AG20443 (cell line): ENCODE measurements around the gene IFRD1.
"Not testable (repeated sequence)": the region's sequence is repeated elsewhere in the genome, so short reads cannot be mapped to it uniquely, and the experiment has no call there.

Source experiments
- DNase-seq: peaks from one replicate; pipeline ENCODE4 v3.0.0; 2012; ENCODE audit warnings: low spot score, mixed read lengths

IFRD1 gene

DNA sequence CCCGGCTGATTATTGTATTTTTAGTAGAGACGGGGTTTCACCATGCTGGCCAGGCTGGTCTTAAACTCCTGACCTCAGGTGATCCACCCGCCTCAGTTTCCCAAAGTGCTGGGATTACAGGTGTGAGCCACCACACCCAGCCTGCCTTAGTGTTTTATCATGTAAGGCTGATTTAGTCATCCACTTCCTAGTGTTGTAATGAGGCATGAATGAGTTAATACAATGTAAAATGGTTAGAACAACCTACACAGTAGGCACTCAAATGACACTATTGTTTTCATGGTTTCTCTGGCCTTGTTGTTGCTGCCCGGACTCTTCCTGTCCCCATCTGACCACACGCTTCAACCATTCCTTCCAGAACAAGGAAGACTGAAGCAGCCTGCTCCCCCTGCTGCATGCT, 66.2 kb downstream of the IFRD1 start:
- DNase-seq = not testable (repeated sequence)

DNA sequence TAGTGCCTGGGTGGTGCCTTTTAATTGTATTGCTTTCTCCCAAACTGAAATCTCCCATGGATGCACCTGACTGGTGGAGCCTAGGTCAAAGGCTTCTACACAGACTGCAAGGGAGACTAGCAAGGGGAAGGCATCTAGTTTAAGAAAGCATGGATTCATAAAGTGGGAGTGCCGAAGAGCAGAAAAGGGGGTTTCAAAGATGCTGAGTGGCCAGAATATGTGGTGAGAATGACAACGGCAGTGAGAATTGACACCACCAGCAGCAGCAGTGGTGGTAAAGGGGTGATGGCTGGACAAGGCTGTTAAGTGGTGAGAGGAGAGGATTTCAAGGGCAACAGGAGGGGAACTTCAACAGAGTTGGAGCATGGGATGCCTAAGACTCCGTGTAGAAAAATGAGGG, 67.2 kb downstream of the IFRD1 start:
- no peak for DNase-seq

DNA sequence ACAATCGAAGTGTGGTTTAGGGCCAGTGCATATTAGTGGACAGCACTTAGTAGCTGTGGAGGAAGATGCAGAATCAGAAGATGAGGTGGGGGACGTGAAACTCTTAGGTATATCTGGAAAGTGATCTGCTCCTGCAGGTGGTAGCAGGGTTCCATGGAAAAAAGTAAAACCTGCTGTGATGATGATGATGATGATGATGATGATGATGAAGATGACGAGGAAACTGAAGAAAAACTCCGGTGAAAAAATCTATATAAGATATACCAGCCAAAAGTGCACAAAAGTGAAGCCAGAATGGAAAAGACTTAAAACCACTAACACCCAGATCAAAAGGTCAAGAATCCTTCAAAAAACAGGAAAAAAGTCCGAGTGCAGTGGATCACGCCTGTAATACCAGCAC, 70.5 kb downstream of the IFRD1 start:
- DNase-seq = no peak

DNA sequence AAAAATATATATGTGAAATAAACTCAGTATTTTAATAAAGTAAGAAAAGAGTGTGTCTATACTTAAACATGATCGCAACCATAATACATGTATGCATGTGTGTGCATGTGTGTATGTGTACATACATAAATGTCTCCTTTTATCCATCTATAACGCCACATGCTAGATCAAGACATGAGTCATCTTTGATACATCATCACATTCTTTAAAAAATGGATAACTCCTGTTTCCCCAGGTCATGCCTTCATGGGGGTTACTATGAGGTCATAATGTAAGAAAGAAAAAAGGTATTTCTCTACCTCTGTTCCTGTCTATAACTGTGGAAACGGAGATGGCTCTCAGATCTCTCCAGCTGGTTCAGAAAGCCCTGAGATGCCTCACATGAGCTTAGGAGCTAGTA, 71.7 kb downstream of the IFRD1 start:
- DNase-seq = no peak

DNA sequence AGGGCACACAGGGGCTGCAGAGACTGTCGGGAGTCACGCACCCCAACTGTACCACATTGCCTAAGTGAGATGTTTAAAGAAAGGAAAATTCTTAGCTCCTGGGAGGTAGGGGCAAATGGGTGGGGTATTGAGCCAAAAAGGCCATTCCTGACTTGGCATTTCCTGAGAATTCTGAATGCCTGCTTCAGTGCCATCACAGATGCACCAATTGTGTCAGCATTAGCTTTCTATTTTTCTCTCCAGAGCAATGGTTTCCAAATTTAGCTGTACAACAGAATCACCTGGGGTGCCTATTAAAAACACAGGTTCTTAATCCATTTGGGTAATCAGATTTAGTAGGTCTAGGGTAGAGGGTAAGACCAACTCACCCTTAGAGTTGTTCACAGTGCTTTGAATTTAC, 73.6 kb downstream of the IFRD1 start:
- DNase-seq = no peak
